H9 (cell line): ENCODE measurements around the gene SLC25A27. TPM values are rescaled to one million over a fixed set of nuclear protein-coding genes. Genes with fewer than 3 reads are reported as not detected.

Source experiments
- DNase-seq: peaks from one replicate; pipeline ENCODE4 v3.0.0-alpha.2; 2017
- H2AFZ ChIP-seq: one replicate; pipeline ENCODE4 v1.6.1; 2013; ENCODE audit warnings: mild to moderate bottlenecking, low read length, control low read depth, moderate library complexity
- H2AK5ac ChIP-seq: 2 replicates; pipeline ENCODE4 v1.6.1; 2013; ENCODE audit warnings: low read length, control low read depth, mixed read lengths; ENCODE audit not compliant: insufficient read length
- H2BK120ac ChIP-seq: one replicate; pipeline ENCODE4 v1.6.1; 2013; ENCODE audit warnings: low read depth, mild to moderate bottlenecking, low read length, control low read depth, inconsistent platforms; ENCODE audit not compliant: poor library complexity, severe bottlenecking
- H2BK12ac ChIP-seq: 2 replicates; pipeline ENCODE4 v1.6.1; 2013; ENCODE audit warnings: low read length, control low read depth, mixed read lengths, low read depth; ENCODE audit not compliant: insufficient read length
- H2BK15ac ChIP-seq: 2 replicates; pipeline ENCODE4 v1.6.1; 2013; ENCODE audit warnings: low read depth, low read length, control low read depth
- H2BK20ac ChIP-seq: one replicate; pipeline ENCODE4 v1.6.1; 2013; ENCODE audit warnings: low read depth, mild to moderate bottlenecking, low read length, control low read depth, inconsistent platforms; ENCODE audit not compliant: poor library complexity, severe bottlenecking
- H2BK5ac ChIP-seq: 2 replicates; pipeline ENCODE4 v1.6.1; 2013; ENCODE audit warnings: low read length, control low read depth, mixed read lengths; ENCODE audit not compliant: insufficient read length
- H3K14ac ChIP-seq: 2 replicates; pipeline ENCODE4 v1.6.1; 2013; ENCODE audit warnings: low read length, control low read depth; ENCODE audit not compliant: insufficient read depth
- H3K18ac ChIP-seq: 2 replicates; pipeline ENCODE4 v1.6.1; 2013; ENCODE audit warnings: low read depth, mild to moderate bottlenecking, mixed read lengths, low read length, control low read depth; ENCODE audit not compliant: insufficient read length
- H3K23ac ChIP-seq: 2 replicates; pipeline ENCODE4 v1.6.1; 2013; ENCODE audit warnings: low read length, control low read depth, mixed read lengths, low read depth; ENCODE audit not compliant: insufficient read length
- H3K23me2 ChIP-seq: 2 replicates; pipeline ENCODE4 v1.6.1; 2013; ENCODE audit warnings: low read depth, mild to moderate bottlenecking, mixed read lengths, low read length, control low read depth; ENCODE audit not compliant: insufficient read length, poor library complexity, severe bottlenecking
- H3K27ac ChIP-seq: 2 replicates; pipeline ENCODE4 v1.5.1; 2013; ENCODE audit warnings: low read length, control low read depth, mixed read lengths, low read depth; ENCODE audit not compliant: insufficient read length
- H3K27me3 ChIP-seq: 2 replicates; pipeline ENCODE4 v1.6.1; 2013; ENCODE audit warnings: low read length, control low read depth, inconsistent platforms; ENCODE audit not compliant: insufficient read depth
- H3K4ac ChIP-seq: 2 replicates; pipeline ENCODE4 v1.6.1; 2013; ENCODE audit warnings: low read depth, mild to moderate bottlenecking, control low read depth, inconsistent platforms, low read length, moderate library complexity
- H3K4me1 ChIP-seq: 2 replicates; pipeline ENCODE4 v1.6.1; 2013; ENCODE audit warnings: low read length, control low read depth, inconsistent platforms; ENCODE audit not compliant: insufficient read depth
- H3K4me2 ChIP-seq: 2 replicates; pipeline ENCODE4 v1.6.1; 2013; ENCODE audit warnings: low read length, control low read depth, mixed read lengths; ENCODE audit not compliant: insufficient read length, insufficient read depth
- H3K56ac ChIP-seq: 2 replicates; pipeline ENCODE4 v1.6.1; 2013; ENCODE audit warnings: low read depth, mild to moderate bottlenecking, mixed read lengths, low read length, control low read depth; ENCODE audit not compliant: insufficient read length
- H3K79me1 ChIP-seq: 2 replicates; pipeline ENCODE4 v1.6.1; 2013; ENCODE audit warnings: low read depth, mild to moderate bottlenecking, moderate library complexity, low read length, control low read depth, inconsistent platforms; ENCODE audit not compliant: insufficient read depth, poor library complexity, severe bottlenecking
- H3K79me2 ChIP-seq: 2 replicates; pipeline ENCODE4 v1.6.1; 2013; ENCODE audit warnings: low read length, control low read depth, inconsistent platforms; ENCODE audit not compliant: insufficient read depth
- H3K9ac ChIP-seq: 2 replicates; pipeline ENCODE4 v1.6.1; 2013; ENCODE audit warnings: low read length, control low read depth, mixed read lengths; ENCODE audit not compliant: insufficient read length; ENCODE audit errors: extremely low read depth
- H3K9me3 ChIP-seq: one replicate; pipeline ENCODE4 v1.6.1; 2013; ENCODE audit warnings: low read depth, low read length, inconsistent platforms; ENCODE audit not compliant: control insufficient read depth
- H3T11ph ChIP-seq: one replicate; pipeline ENCODE4 v1.6.1; 2013; ENCODE audit warnings: mild to moderate bottlenecking, low read length, control low read depth, inconsistent platforms
- H4K20me1 ChIP-seq: one replicate; pipeline ENCODE4 v1.6.1; 2013; ENCODE audit not compliant: control insufficient read depth, insufficient read length, insufficient read depth
- H4K5ac ChIP-seq: 2 replicates; pipeline ENCODE4 v1.6.1; 2013; ENCODE audit warnings: low read depth, mild to moderate bottlenecking, mixed read lengths, low read length, control low read depth; ENCODE audit not compliant: insufficient read length
- H4K8ac ChIP-seq: replicated peaks from 2 replicates; pipeline ENCODE4 v1.6.1; 2013; ENCODE audit warnings: low read length, control low read depth, mixed read lengths, low read depth; ENCODE audit not compliant: insufficient read length
- H4K91ac ChIP-seq: 2 replicates; pipeline ENCODE4 v1.6.1; 2013; ENCODE audit warnings: low read depth, mild to moderate bottlenecking, moderate library complexity, mixed read lengths, low read length, control low read depth; ENCODE audit not compliant: insufficient read length
- H3K27ac Mint-ChIP-seq, 3 experiments: 2 replicates in 2 of 3; 3 replicates in 1 of 3; pipeline ENCODE4 v1.8.0; 2020 to 2021; ENCODE audit warnings: mixed read lengths in 3 of 3, mild to moderate bottlenecking in 1 of 3, moderate library complexity in 1 of 3
- H3K27me3 Mint-ChIP-seq: 2 replicates; pipeline ENCODE4 v1.8.0; 2021; ENCODE audit warnings: low read depth, mild to moderate bottlenecking, moderate library complexity, mixed read lengths
- H3K36me3 Mint-ChIP-seq, 3 experiments: 2 replicates in 2 of 3; 3 replicates in 1 of 3; pipeline ENCODE4 v1.8.0; 2020 to 2021; ENCODE audit warnings: low read depth in 3 of 3, mixed read lengths in 3 of 3; ENCODE audit not compliant: insufficient read depth in 1 of 3
- H3K4me1 Mint-ChIP-seq, 2 experiments: 2 replicates each; pipeline ENCODE4 v1.8.0; 2020; ENCODE audit warnings: mixed read lengths in 2 of 2
- H3K4me3 Mint-ChIP-seq, 2 experiments: 2 replicates in 1 of 2; 3 replicates in 1 of 2; pipeline ENCODE4 v1.8.0; 2020 to 2021; ENCODE audit warnings: mild to moderate bottlenecking in 2 of 2, mixed read lengths in 2 of 2, moderate library complexity in 1 of 2
- H3K9me3 Mint-ChIP-seq, 2 experiments: 2 replicates in 1 of 2; 3 replicates in 1 of 2; pipeline ENCODE4 v1.8.0; 2020; ENCODE audit warnings: mild to moderate bottlenecking in 2 of 2, mixed read lengths in 2 of 2, moderate library complexity in 1 of 2
- WGBS: extraction: QIAGEN DNeasy Blood & Tissue Kit; methylation state at CpG from one replicate; pipeline ENCODE4 v1.1.7; 2013; ENCODE audit warnings: missing lambda C conversion rate, low lambda C conversion rate, mixed read lengths; ENCODE audit not compliant: insufficient read length; ENCODE audit errors: extremely low coverage; 5-methylcytosine and 5-hydroxymethylcytosine counted together
- total RNA-seq: library from RNA; stranded (reverse); gene quantifications from 2 replicates; pipeline ENCODE4 v1.2.1, GENCODE V29; 2021
- TF ChIP-seq, protein P1 (sequence below): fragments of 200-600 bp; sonication (generic); conservative IDR thresholded peaks from 3 replicates; pipeline ENCODE4 v1.8.0; 2021; ENCODE audit warnings: antibody characterized with exemption, mild to moderate bottlenecking

SLC25A27 gene
- total RNA-seq, 1 experiment from 2014 or later, result 5.1 TPM

DNA sequence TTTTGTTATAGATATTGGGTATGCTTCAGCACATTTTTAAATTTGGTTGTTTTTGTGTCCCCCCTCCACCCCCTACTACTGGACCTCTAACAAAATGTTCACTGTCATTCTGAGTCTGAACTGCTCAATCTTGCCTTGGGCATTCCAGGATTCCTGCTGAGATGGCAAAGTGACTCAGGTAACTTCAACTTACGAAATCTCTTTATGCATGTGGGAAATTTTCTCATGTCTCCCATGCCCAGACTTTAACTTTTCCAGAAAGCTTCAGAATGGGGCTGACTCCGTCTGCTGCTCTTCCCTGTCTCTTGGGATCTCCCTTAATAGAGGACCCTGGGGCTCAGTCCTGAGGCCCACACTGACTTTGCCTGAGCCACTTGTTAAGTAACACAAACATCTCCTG, 14.1 kb upstream of the SLC25A27 start:
- no peak overlapping the region for H2AFZ ChIP-seq
- no peak overlapping the region for H3K4ac ChIP-seq
- H3K23me2 ChIP-seq, result no peaks in the 10 kb centered on the region
- no peaks in the 10 kb centered on the region for H3K27me3 Mint-ChIP-seq
- H3K27ac Mint-ChIP-seq, result no peak overlapping the region
- TF ChIP-seq, protein P1, sequence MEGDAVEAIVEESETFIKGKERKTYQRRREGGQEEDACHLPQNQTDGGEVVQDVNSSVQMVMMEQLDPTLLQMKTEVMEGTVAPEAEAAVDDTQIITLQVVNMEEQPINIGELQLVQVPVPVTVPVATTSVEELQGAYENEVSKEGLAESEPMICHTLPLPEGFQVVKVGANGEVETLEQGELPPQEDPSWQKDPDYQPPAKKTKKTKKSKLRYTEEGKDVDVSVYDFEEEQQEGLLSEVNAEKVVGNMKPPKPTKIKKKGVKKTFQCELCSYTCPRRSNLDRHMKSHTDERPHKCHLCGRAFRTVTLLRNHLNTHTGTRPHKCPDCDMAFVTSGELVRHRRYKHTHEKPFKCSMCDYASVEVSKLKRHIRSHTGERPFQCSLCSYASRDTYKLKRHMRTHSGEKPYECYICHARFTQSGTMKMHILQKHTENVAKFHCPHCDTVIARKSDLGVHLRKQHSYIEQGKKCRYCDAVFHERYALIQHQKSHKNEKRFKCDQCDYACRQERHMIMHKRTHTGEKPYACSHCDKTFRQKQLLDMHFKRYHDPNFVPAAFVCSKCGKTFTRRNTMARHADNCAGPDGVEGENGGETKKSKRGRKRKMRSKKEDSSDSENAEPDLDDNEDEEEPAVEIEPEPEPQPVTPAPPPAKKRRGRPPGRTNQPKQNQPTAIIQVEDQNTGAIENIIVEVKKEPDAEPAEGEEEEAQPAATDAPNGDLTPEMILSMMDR, result no peak
- no peaks in the 10 kb centered on the region for H3K9me3 Mint-ChIP-seq
- H3K4me3 Mint-ChIP-seq, result no peak overlapping the region; a peak in 1 of 5 replicates
- no peaks in the 10 kb centered on the region for H3K27me3 ChIP-seq
- H4K20me1 ChIP-seq, result no peaks in the 10 kb centered on the region
- no peak overlapping the region for H3K18ac ChIP-seq
- H3K79me1 ChIP-seq, result no peaks in the 10 kb centered on the region
- no CpG with 5 or more reads among the region's 2 CpGs for WGBS
- H4K91ac ChIP-seq, result no peak overlapping the region
- H3K36me3 Mint-ChIP-seq, result peaks cover 0 to 2% (median 0%) of the 10 kb centered on the region in 3 experiments; a peak in 2 of 7 replicates
- H3K4me1 Mint-ChIP-seq, result peaks cover 8 to 9% of the 10 kb centered on the region in 2 experiments; a peak in 3 of 4 replicates
- H2BK12ac ChIP-seq, result no peak overlapping the region
- H3K4me1 ChIP-seq, result no peaks in the 10 kb centered on the region
- no peak overlapping the region for H3K4me2 ChIP-seq
- no peaks in the 10 kb centered on the region for H3K79me2 ChIP-seq
- H3T11ph ChIP-seq, result no peak overlapping the region
- no peak overlapping the region for H2BK120ac ChIP-seq
- H2BK20ac ChIP-seq, result no peak overlapping the region
- no peak overlapping the region for H3K9ac ChIP-seq
- no peak overlapping the region for H3K23ac ChIP-seq
- H2BK5ac ChIP-seq, result no peak overlapping the region
- no peak overlapping the region for H4K5ac ChIP-seq
- no peak overlapping the region for H3K27ac ChIP-seq
- no peak overlapping the region for H3K56ac ChIP-seq
- no peak overlapping the region for H2AK5ac ChIP-seq
- DNase-seq, result no peak
- no peak overlapping the region for H3K14ac ChIP-seq
- H3K9me3 ChIP-seq, result no peaks in the 10 kb centered on the region
- H4K8ac ChIP-seq, result no peak overlapping the region
- no peak overlapping the region for H2BK15ac ChIP-seq
